ENCODE measurements around the gene JUN.
A peak's percentile ranks its signal among the peaks of the same experiment; 100 is the strongest.
"Not testable (repeated sequence)": the region's sequence is repeated elsewhere in the genome, so short reads cannot be mapped to it uniquely, and the experiment has no call there.

JUN gene

DNA sequence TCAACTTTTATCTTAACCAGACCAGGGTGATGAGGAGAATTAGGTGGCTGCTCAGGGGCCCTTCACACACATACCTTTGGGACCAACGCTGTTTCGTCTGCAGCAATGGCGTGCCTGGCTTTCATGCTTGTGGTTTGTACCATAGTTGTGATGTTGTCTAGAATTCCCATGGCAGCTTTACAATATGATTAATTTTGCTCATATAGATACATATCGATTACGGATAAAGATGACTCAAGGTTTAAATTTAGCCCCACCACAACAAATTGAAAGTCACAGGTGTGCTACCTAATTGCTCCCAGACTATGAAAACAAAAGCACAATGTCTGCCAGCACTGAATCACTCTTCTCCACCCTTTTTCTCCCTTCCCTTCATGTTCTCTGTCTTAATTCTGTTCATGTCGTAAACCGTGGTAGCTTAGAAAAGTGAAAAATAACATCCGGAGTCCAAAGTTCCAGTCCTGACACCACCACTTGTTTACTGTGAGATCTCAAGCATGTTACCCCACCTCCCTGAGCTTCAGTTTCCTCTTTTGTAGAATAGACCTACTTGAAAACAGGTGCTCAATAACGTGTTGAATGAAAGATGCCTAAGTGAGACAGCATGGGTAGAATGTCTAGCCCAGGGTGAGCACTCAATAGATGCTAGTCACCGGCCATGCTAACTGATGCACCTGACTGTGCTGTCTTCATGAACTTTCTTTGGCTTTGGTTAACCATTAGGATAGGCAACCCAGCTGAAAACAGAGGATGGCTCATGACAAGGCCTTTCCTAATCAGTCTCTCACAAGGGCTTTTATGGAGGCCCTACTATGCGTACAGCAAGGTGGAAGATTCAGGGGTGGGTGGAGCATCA is 22.1 kb upstream of the JUN start:
- FAIRE-seq, result peak; percentile 91

DNA sequence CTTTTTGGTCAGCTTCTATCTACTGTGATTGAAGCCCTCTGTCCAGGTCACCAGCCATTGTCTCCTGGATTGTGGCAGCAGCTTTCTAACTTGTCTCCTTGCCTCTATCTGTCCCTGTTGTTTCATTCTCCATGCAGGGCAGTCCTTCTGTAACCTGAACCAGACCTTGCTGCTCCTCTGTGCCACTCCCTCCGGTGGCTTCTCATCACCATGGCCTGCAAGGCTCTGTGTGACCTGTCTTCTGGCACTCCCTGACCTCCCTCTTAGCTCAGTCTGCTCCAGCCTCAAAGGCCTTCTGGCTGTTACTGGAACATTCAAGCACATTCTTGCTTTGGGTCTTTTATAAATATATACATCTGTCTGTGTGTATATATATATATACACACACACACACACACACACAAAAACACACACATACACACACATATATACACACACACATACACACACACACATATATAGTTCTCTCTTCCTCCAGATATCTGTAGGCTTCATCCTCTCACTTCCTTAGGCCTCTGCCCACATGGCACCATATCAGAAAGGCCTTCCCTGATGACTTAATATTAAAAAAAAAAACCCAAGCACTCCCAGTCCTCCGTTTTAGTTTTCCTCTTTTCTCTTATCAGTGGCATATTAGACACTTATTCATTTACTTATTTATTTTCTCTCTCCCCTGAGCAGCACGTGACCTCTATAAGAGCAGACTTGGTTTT is 21.2 kb upstream of the JUN start:
- FAIRE-seq, result no peak

DNA sequence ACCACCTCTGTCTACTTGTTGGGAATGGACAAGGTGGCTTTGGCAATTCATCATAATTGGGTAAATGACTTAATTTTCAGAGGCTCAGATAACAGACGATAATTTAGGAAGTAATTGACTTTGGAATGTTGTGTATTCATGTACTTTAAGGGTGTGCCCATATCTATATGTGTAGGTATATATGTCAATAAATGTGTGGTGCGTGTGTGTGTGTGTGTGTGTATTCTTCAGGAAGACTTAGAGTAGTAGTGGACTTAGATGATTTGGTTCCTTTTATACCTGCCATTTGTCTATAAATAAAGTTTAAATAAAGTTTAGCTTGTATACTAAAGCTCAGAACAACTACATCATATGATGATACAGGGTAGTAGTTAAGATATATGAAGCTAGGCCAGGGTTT is 20.0 kb upstream of the JUN start:
- peak; percentile 66 for FAIRE-seq

DNA sequence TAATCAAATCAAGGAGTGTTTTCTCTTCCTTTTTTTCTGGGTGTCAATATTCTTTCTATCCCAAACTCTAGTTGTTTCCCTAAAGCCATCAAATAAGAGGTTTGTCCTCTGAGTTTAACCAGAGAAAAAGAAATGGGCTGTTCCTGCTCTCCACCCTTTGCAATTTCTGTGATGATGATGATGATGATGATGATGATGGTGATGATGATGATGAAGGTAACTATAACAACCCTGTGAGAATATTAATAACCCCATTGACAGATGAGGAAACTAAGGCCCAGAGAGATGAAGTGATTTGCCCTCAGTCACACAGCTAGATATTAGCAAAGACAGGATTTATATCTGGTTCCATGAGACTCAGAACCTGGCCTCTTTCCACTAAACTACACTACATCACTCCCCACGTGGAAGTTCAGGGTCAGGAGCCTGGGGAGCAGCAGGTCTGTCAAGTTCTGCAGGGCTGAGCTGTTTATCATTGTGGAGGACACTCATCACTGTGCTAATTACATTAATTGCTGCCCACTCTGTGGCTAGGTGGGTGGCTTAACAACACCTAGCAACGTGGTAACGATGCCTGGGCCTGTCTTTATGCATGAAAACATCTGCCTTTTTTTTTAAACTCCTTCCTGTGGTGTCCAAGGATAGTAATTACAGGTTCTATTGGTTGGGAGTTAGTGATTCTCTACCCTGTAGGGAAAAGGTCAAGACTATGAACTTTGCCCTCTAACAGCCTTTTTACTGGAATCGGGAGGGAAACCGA is 19.0 kb upstream of the JUN start:
- FAIRE-seq, result no peak

DNA sequence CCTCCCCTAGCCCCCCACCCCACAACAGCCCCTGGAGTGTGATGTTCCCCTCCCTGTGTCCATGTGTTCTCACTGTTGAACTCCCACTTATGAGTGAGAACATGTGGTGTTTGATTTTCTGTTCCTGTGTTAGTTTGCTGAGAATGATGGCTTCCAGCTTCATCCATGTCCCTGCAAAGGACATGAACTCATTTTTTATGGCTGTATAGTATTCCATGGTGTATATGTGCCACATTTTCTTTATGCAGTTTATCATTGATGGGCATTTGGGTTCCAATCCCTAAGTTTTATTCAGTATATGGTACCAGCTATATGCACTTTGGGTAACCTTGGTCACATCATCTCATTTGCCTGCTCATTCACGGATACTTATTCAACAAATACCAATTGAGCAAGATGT is 17.4 kb upstream of the JUN start:
- not testable (repeated sequence) for FAIRE-seq

DNA sequence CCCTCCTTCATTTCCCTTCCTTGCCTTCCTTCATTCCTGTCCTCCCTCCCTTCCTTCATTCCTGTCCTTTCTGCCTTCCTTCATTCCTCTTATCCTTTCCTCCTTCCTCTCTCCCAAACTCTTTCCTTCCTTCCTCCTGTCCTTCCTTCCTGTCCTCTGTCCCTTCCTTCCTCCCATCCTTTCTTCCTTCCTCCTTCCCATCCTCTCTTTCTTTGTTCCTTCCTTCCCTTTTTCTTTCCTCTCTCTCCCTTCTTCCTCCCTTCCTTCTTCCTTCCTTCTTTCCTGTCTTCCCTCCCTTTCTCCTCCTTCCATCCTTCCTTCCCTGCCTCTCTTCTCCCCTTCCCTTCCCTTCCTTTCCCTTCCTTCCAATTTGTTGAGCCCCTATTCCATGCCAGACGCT is 15.8 kb upstream of the JUN start:
- no peak for FAIRE-seq

DNA sequence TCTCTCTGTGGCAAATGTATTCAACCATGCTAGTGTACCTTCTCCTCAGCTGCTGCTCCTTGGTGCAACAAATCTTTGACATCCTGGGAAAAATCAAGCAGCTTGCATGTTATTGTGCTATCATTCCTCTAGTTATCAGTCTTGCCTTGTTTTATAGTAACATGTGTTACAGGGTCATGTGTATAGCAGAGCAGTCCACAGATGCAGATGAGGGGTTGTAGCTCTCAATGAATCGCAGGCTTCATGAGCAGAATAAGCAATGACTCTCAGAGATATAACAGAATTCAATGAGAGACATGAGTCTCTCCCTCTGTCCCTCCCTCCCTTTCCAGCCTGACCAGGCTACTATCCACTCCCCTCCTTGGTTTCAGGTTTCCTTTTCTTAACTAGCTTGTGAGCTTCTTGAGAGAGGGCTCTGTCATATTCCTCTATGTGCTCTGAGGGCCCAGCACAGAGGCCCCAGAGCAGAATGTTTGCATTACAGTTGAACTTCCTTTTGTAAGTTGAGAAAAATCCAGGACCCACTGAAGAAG is 15.1 kb upstream of the JUN start:
- FAIRE-seq, result no peak

DNA sequence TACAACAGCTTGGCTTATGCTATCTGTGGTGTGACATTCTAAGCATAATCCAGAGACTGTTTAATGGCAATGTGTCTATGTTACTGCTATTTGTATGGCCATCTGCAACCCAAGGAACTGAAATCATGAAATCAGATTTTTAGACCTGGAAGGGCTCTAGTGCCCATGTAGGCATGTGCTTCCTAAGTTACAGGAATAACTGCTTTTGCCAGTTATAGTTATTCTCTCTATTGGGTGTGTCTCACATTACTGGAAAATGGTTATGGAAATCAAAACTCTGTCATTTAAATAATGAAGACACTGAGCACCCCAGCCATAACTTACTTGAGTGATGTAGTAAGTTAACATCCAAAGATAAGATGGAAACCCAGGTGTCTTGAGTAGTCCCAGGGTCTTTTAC is 12.6 kb upstream of the JUN start:
- FAIRE-seq, result no peak

DNA sequence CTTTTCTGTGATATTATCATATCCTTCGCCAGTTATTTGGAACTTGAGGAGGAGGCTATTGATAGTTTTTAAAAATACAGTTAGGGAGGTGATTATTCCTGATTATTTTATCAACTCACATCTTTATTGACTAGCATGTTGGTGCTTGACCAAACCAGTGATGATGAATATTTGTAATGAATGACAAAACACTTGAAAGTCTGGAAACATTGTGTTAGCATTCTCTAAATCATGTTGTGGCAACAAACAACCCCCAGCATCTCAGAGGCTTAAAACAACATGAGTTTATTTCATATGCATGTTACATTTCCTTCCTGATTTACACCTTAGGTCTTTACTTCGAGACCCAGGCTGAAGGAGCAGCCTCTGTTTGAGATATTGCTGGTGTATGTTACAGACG is 10.7 kb upstream of the JUN start:
- no peak for FAIRE-seq

DNA sequence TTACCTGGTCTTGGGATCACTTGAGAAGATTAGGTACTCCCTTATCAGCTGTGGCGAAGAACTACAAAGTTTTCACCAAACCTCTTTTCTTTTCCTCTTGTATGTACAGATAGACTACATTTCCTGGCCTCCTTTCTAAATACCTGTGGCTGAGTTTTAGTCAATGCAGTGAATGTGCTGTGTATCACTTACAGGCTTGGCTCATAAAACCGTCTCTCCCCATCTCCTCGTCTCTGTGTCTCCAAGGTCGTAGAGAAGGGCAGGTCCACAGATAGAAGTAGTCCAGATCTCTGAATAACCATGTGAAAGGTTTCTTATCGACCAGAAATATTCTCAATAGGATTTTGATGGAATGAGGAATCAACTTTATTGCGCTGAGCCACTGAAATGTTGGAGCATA is 9.0 kb upstream of the JUN start:
- FAIRE-seq, result no peak

DNA sequence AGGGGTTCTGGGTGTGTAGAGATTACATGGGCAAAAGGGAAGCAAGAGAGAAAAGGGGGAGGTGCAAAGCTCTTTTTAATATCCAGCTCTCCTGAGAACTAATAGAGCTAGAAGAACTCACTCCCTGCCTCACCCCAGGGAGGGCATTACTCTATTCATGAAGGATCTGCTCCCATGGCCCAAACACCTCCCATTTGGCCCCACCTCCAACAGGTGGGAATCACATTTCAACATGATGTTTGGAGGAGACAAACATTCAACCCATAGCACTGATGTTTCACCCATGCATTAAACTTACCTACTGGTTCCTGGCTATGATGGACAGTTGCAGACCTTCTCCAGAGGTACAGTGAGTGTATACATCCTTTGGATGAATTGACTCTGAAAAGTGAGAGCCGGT is 7.3 kb upstream of the JUN start:
- FAIRE-seq, result no peak

DNA sequence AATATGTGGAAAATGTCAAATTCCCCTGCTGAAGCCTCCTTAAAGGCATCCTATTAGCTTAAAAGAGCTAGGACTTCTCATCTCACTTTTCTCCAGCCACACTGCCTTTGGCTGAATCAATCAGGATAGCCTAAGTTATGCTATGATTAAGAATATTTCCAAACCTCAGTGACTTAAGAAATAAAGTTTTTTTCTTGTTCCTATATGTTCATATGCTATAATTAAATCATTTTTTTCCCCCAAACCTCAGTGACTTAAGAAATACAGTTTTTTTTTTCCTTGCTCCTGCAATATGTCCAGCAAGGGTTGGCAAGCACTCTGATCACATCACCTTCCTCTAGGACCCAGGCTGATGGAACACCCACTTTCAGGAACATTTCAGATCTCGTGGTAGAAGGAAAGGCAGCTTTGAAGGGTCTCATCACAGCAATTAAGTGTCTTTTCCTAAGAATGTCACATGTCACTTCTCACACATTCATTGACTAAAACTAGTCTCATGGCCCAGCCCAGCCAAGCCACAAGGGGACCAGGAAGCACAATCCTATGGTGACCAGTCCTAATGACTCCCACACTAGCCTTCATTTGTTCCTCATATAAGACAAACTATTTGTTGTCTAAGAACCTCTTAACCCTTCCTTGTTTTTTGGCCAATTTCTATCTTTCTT is 6.3 kb upstream of the JUN start:
- FAIRE-seq, result no peak

DNA sequence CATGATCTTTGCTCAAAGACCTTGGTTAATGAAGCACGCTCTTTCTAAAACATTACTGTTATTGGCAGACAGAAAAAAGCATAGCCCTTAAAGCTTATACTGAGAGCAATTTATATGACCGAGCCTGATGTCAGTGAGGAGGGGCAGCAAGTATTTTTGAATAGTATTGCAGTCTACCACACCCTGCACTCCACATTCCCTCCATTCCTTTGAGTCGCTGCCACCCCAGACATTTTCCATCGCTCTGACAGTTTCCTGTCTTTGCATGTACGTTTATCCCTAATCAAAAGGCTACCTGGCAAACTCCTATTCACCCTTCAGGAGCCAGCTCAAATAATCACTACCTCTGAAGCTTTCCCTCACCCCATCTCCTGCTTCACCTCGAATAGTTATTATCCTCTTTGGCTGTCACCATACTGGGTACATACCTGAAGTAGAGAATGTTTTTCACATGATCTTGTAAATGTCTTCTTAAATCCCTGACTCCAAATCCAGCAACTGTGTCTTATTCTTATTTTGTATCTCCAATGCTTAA is 5.5 kb upstream of the JUN start:
- no peak for FAIRE-seq

DNA sequence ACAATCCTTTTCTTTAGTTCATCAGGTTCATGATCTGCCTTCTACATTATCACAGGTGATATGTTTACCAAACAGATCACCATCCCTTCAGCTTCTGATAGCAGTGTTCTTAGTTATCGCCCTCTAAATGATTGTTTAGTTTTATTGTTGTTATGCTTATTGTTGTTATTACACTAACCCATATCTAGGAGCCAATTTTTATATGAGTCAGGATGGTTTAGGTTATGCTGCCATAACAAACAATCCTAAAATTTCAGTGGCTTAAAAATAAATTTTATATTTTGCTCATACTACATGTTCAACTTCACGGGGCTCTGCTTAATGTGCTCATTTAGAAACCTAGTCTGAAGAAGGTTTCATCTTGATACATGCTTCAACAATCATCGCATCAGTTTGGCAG is 4.4 kb upstream of the JUN start:
- no peak for FAIRE-seq

DNA sequence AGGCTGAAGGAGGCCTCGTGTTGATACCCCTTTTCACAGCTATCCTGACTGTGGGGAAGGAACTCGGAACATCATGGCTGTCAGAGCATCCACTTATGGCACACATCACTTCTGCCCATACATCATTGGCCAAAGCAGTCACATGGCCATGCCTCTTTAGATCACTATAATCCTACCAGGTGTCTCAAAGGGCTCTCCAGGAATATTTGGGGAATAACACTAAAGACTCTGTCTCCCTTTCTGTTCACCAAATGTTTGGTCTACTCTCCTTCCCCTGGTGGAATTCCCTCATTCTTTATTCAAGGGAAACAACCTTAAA is 3.0 kb upstream of the JUN start:
- FAIRE-seq, result no peak

DNA sequence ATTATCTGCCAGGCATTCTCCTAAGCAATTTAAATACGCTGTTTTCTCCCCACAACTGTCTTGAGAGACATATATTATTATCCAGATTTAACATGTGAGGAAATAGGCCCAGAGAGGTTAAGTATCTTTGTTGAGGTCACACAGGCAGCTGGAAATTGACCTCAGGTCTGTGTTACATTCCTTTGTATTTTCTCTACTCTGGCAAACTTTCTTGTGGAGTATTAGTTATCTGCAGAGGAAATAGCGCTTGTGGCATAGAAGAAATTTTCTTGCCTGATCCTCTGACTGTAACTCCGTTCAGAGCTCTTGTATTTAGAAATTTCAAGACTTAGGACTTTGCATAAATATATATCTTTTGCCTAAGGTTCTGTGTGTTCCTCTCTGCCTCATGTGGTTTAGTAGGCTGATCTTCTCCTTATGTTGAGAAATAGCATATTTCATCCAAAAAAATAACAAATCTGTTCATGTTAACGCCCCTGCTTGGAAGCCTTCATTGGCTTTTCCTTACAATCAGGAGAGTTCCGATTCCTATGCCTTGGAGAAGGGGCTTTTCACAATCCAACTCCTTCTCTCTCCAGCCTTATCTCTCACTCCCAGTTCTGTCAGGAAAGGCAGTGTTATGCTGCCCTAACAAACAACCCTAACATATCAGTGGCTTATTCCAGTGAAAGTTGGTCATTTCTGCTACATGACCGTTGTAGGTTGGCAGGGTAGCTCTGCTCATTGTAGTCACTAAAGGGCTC is 2.5 kb upstream of the JUN start:
- FAIRE-seq, result no peak

DNA sequence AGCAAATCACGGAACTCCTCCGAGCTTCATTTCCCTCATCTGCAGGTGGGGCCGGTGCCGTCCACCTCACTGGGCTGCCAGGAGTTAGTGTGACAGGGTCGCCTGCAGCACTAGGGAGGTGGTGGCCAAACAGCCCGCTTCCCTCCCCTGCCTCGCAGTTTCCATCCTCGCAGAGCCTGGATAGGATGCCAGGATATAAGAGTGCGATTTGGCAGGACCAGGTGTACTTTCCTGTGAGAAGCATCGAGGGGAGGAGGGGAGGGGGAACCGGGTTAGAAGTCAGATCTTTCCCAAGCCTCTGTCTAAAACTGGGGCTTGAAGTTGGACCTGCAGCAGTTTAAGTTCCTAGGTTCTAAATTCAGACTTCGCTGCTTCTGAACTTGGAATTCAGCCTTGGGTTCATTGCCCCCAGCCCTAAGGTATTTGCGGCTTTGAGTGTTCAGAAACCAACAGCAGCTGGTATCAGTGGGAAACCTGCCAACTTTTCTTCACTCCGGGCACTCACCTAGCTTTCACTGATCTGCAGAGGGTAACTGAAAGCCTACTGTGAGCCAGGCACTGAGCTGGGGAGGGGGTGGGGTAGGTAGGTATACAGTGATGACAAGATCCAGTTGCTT is 1.7 kb upstream of the JUN start:
- no peak for FAIRE-seq

DNA sequence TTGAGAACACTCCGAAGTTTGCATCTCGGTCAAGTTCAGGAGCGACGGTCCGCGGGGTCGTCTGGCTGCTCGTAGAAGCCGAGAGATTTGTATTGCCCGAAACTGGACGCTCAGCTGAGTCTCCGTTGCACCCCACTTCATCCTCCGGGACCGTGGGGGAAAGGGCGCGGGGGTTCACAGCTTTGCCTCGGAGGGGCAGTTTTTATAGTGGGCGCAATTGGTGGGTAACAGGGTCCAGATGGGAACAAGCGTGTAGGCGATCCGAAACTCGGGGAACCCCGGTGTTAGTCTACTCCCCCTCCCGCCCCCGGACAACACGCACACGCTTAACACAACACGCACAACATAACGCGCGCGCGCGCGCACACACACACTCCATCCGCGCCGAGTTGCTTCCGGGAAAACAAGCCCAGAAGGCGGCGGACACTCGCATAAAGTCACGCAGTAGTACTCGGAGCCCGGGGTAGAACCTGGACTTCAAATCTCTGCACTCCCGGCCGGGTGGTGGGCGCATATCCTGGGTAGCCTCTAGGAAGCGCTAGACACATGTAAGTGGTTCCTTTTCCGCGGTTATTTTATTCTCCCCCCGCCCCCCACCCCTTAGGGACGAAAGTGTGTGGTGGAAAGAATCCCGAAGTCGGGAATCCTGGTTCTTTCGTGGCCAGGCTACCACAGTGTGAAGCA is 1.1 kb upstream of the JUN start:
- no peak for FAIRE-seq

DNA sequence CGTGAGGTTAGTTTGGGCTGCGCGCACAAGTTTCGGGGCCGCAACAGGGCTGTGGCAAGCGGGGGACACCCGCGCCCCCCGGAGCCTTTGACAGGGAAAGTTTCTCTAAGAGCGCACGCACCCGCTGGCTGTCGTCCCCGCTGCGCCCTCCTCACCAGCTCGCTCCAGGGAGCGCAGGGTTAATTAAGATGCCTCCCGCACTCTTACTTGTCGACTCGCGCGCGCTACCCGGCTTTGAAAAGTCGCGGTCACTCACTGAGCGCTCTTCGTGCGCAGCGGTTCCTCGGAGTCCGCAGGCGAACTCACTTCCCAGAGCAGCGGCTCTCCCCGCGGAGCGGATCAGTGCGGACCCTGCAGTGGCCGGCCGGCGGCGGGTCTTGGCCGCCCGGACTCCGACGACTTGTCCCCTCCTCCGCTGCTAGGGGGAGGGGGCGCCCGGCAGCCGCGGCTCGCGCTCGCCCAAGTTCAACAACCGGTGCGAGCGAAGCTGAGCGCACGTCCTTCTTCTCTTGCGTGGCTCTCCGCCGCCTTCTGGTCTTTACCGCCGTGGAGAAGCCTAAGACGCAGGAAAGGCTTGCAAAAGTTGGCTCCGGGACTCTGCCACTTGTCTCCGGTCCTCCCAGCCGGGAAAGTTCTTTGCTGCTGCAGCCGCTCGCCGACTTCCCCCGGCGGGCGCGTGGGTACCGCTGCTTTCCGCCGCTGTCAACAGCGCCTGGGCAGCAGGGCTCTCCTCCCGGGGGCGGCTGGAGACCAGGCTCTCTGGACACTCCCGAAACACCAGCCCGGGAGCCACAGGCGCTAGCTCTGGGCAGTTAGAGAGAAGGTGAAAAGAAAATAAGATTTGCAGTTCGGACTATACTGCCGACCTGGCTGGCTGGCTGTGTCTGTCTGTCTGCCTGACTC is 506 bp downstream of the JUN start:
- no peak for FAIRE-seq
